ENCODE results near the gene NMNAT3. TPM values are rescaled to one million over a fixed set of nuclear protein-coding genes. Genes with fewer than 3 reads are reported as not detected.

Gene NMNAT3
- total RNA-seq, 2 experiments from 2014 or later = 0.55 to 0.80 TPM

GRCh38 chr3:139689708-139690228, 12.0 kb upstream of the NMNAT3 start:
- no peak for DNase-seq
- no peaks in the 10 kb centered on the region for H3K9me3 Mint-ChIP-seq (ENCODE audit: low read depth)
- no peaks in the 10 kb centered on the region for H3K36me3 Mint-ChIP-seq
- CTCF ChIA-PET = no interaction called here
- ATAC-seq = no peak
- H3K27ac Mint-ChIP-seq = no peak overlapping the region
- H3K4me3 Mint-ChIP-seq = no peak overlapping the region
- peaks cover 7% of the 10 kb centered on the region for H3K27me3 Mint-ChIP-seq
- H3K4me1 Mint-ChIP-seq = no peaks in the 10 kb centered on the region

GRCh38 chr3:139689122-139689521, 11.3 kb upstream of the NMNAT3 start:
- Mint-ChIP-seq H3K27me3 (peaks cover 8% of the 10 kb centered on the region), H3K9me3 (ENCODE audit: low read depth) (no peaks in the 10 kb centered on the region), H3K36me3 (no peaks in the 10 kb centered on the region), H3K4me1 (no peaks in the 10 kb centered on the region), H3K27ac (no peak overlapping the region), H3K4me3 (no peak overlapping the region)
- DNase-seq (no peak), ATAC-seq (no peak)
- CTCF ChIA-PET = no interaction called here

GRCh38 chr3:139687431-139687830, 9.7 kb upstream of the NMNAT3 start:
- no peaks in the 10 kb centered on the region for H3K9me3 Mint-ChIP-seq (ENCODE audit: low read depth)
- CTCF ChIA-PET = no interaction called here

GRCh38 chr3:139686624-139687023, 8.9 kb upstream of the NMNAT3 start:
- no peaks in the 10 kb centered on the region for H3K4me1 Mint-ChIP-seq
- CTCF ChIA-PET = no interaction called here
- H3K4me3 Mint-ChIP-seq = no peak overlapping the region
- DNase-seq = no peak
- ATAC-seq = no peak
- no peak overlapping the region for H3K27ac Mint-ChIP-seq
- no peaks in the 10 kb centered on the region for H3K9me3 Mint-ChIP-seq (ENCODE audit: low read depth)
- no peaks in the 10 kb centered on the region for H3K36me3 Mint-ChIP-seq
- H3K27me3 Mint-ChIP-seq = peaks cover 12% of the 10 kb centered on the region

More at GRCh38 chr3:139687431-139687830, 9.7 kb upstream of the NMNAT3 start:
- Mint-ChIP-seq H3K4me3 (no peak overlapping the region), H3K4me1 (no peaks in the 10 kb centered on the region), H3K27me3 (peaks cover 10% of the 10 kb centered on the region), H3K36me3 (no peaks in the 10 kb centered on the region), H3K27ac (no peak overlapping the region)
- ATAC-seq = no peak
- no peak for DNase-seq

GRCh38 chr3:139686206-139686605, 8.4 kb upstream of the NMNAT3 start:
- H3K27ac Mint-ChIP-seq = no peak overlapping the region

GRCh38 chr3:139679220-139679775, 1.5 kb upstream of the NMNAT3 start:
- CTCF ChIA-PET = no interaction called here
- Mint-ChIP-seq H3K9me3 (ENCODE audit: low read depth) (no peaks in the 10 kb centered on the region), H3K4me1 (peaks cover 5% of the 10 kb centered on the region), H3K36me3 (no peaks in the 10 kb centered on the region), H3K4me3 (no peak overlapping the region), H3K27me3 (peaks cover 28% of the 10 kb centered on the region), H3K27ac (no peak overlapping the region)
- no peak for DNase-seq
- ATAC-seq = no peak

More at GRCh38 chr3:139686206-139686605, 8.4 kb upstream of the NMNAT3 start:
- Mint-ChIP-seq H3K9me3 (ENCODE audit: low read depth) (no peaks in the 10 kb centered on the region), H3K4me3 (no peak overlapping the region), H3K4me1 (no peaks in the 10 kb centered on the region), H3K36me3 (no peaks in the 10 kb centered on the region), H3K27me3 (peaks cover 15% of the 10 kb centered on the region)
- CTCF ChIA-PET = no interaction called here
- no peak for ATAC-seq
- no peak for DNase-seq

- ATAC-seq = no peak
- H3K9me3 Mint-ChIP-seq (ENCODE audit: low read depth) = no peaks in the 10 kb centered on the region
- DNase-seq = no peak
- peaks cover 5% of the 10 kb centered on the region for H3K4me1 Mint-ChIP-seq
- peaks cover 25% of the 10 kb centered on the region for H3K27me3 Mint-ChIP-seq
- no peaks in the 10 kb centered on the region for H3K36me3 Mint-ChIP-seq
- peak overlapping the region; percentile 69 for H3K4me3 Mint-ChIP-seq
- no peak overlapping the region for H3K27ac Mint-ChIP-seq
- CTCF ChIA-PET = no interaction called here
Measured at GRCh38 chr3:139676632-139677387, 962 bp downstream of the NMNAT3 start.

- Mint-ChIP-seq H3K9me3 (ENCODE audit: low read depth) (no peaks in the 10 kb centered on the region), H3K36me3 (no peaks in the 10 kb centered on the region), H3K27me3 (peaks cover 21% of the 10 kb centered on the region), H3K4me3 (no peak overlapping the region), H3K27ac (no peak overlapping the region), H3K4me1 (peaks cover 5% of the 10 kb centered on the region)
- CTCF ChIA-PET = no interaction called here
- DNase-seq (no peak), ATAC-seq (no peak)
Measured at GRCh38 chr3:139676108-139676507, 1.7 kb downstream of the NMNAT3 start.

GRCh38 chr3:139675327-139675726, 2.4 kb downstream of the NMNAT3 start:
- DNase-seq (no peak), ATAC-seq (no peak)
- Mint-ChIP-seq H3K27ac (no peak overlapping the region), H3K27me3 (peaks cover 21% of the 10 kb centered on the region), H3K9me3 (ENCODE audit: low read depth) (no peaks in the 10 kb centered on the region), H3K36me3 (no peaks in the 10 kb centered on the region), H3K4me1 (peaks cover 5% of the 10 kb centered on the region), H3K4me3 (no peak overlapping the region)
- CTCF ChIA-PET = no interaction called here

- peaks cover 21% of the 10 kb centered on the region for H3K27me3 Mint-ChIP-seq
- CTCF ChIA-PET = no interaction called here
- ATAC-seq (no peak), DNase-seq (no peak)
- H3K4me1 Mint-ChIP-seq = peaks cover 5% of the 10 kb centered on the region
- no peaks in the 10 kb centered on the region for H3K36me3 Mint-ChIP-seq
- no peaks in the 10 kb centered on the region for H3K9me3 Mint-ChIP-seq (ENCODE audit: low read depth)
- H3K27ac Mint-ChIP-seq = no peak overlapping the region
- H3K4me3 Mint-ChIP-seq = no peak overlapping the region
Measured at GRCh38 chr3:139674571-139675260, 3.1 kb downstream of the NMNAT3 start.

GRCh38 chr3:139672884-139673283, 4.9 kb downstream of the NMNAT3 start:
- DNase-seq = no peak
- H3K4me3 Mint-ChIP-seq = no peak overlapping the region
- H3K9me3 Mint-ChIP-seq (ENCODE audit: low read depth) = no peaks in the 10 kb centered on the region
- peaks cover 17% of the 10 kb centered on the region for H3K27me3 Mint-ChIP-seq
- H3K27ac Mint-ChIP-seq = no peak overlapping the region
- H3K4me1 Mint-ChIP-seq = peaks cover 5% of the 10 kb centered on the region
- CTCF ChIA-PET = no interaction called here
- ATAC-seq = no peak
- no peaks in the 10 kb centered on the region for H3K36me3 Mint-ChIP-seq

- CTCF ChIA-PET = no interaction called here
- DNase-seq (no peak), ATAC-seq (no peak)
- H3K4me1 Mint-ChIP-seq = peaks cover 4% of the 10 kb centered on the region
- H3K27ac Mint-ChIP-seq = no peak overlapping the region
- no peak overlapping the region for H3K4me3 Mint-ChIP-seq
- H3K9me3 Mint-ChIP-seq (ENCODE audit: low read depth) = no peaks in the 10 kb centered on the region
- H3K27me3 Mint-ChIP-seq = peaks cover 15% of the 10 kb centered on the region
- no peaks in the 10 kb centered on the region for H3K36me3 Mint-ChIP-seq
Measured at GRCh38 chr3:139671863-139672646, 5.7 kb downstream of the NMNAT3 start.

- CTCF ChIA-PET = no interaction called here
- no peaks in the 10 kb centered on the region for H3K36me3 Mint-ChIP-seq
- DNase-seq (no peak), ATAC-seq (no peak)
- peaks cover 6% of the 10 kb centered on the region for H3K27me3 Mint-ChIP-seq
- no peaks in the 10 kb centered on the region for H3K4me1 Mint-ChIP-seq
- H3K4me3 Mint-ChIP-seq = no peak overlapping the region
- no peak overlapping the region for H3K27ac Mint-ChIP-seq
- no peaks in the 10 kb centered on the region for H3K9me3 Mint-ChIP-seq (ENCODE audit: low read depth)
Measured at GRCh38 chr3:139671107-139671506, 6.7 kb downstream of the NMNAT3 start.

Data from activated CD8-positive, alpha-beta memory T cell treated with anti-CD3 and anti-CD28 coated beads, Interleukin-2, amount 10 ng/mL, durations not matched to agents 7 days and 5 days (primary cell).